SK-N-SH treated with all-trans-retinoic acid at 6 μM for 48 hours (cell line): ENCODE results near the gene SLK.

Experiments
- ATAC-seq: fragments of 200-7000 bp; cut with Tn5 transposase; 3 replicates; pipeline ENCODE4 v1.9.1; 2020; ENCODE audit warnings: mild to moderate bottlenecking, moderate library complexity
- ARNTL ChIP-seq: fragments of 450-650 bp; formaldehyde crosslinking; IDR thresholded peaks from 2 replicates; pipeline ENCODE4 v1.5.0; 2020; ENCODE audit warnings: low read depth, mild to moderate bottlenecking, moderate library complexity, borderline replicate concordance
- BACH2 ChIP-seq: fragments of 250-450 bp; sonication (Bioruptor Pico); IDR thresholded peaks from 2 replicates; pipeline ENCODE4 v1.9.0; 2021; ENCODE audit warnings: mild to moderate bottlenecking, borderline replicate concordance
- CREB5 ChIP-seq: fragments of 250-450 bp; sonication (Bioruptor Pico); IDR thresholded peaks from 2 replicates; pipeline ENCODE4 v1.5.1; 2020; ENCODE audit warnings: low read depth, mild to moderate bottlenecking, moderate library complexity
- CSDC2 ChIP-seq: fragments of 250-450 bp; sonication (Bioruptor Pico); IDR thresholded peaks from 2 replicates; pipeline ENCODE4 v1.5.0; 2020; ENCODE audit warnings: mild to moderate bottlenecking, moderate library complexity
- CSRNP3 ChIP-seq: fragments of 250-450 bp; sonication (Bioruptor Pico); IDR thresholded peaks from 2 replicates; pipeline ENCODE4 v1.5.1; 2021; ENCODE audit warnings: mild to moderate bottlenecking, moderate library complexity
- ESRRG ChIP-seq: fragments of 250-450 bp; sonication (Bioruptor Pico); IDR thresholded peaks from 2 replicates; pipeline ENCODE4 v1.6.1; 2021; ENCODE audit warnings: mild to moderate bottlenecking
- GLIS3 ChIP-seq: fragments of 250-450 bp; sonication (Bioruptor Pico); IDR thresholded peaks from 2 replicates; pipeline ENCODE4 v1.5.0; 2020; ENCODE audit warnings: mild to moderate bottlenecking, moderate library complexity
- ISL1 ChIP-seq: fragments of 250-450 bp; sonication (Bioruptor Pico); IDR thresholded peaks from 2 replicates; pipeline ENCODE4 v2.1.2; 2022; ENCODE audit warnings: mild to moderate bottlenecking, moderate library complexity
- OSR1 ChIP-seq: fragments of 250-450 bp; sonication (Bioruptor Pico); IDR thresholded peaks from 2 replicates; pipeline ENCODE4 v1.8.0; 2022; ENCODE audit warnings: moderate library complexity, mild to moderate bottlenecking, inconsistent platforms
- PATZ1 ChIP-seq: fragments of 250-450 bp; sonication (Bioruptor Pico); IDR thresholded peaks from 2 replicates; pipeline ENCODE4 v1.8.0; 2020; ENCODE audit warnings: mild to moderate bottlenecking, moderate library complexity, borderline replicate concordance
- PPARA ChIP-seq: fragments of 250-450 bp; sonication (Bioruptor Pico); IDR thresholded peaks from 2 replicates; pipeline ENCODE4 v1.5.0; 2020; ENCODE audit warnings: mild to moderate bottlenecking, borderline replicate concordance
- RARB ChIP-seq: fragments of 250-450 bp; sonication (Bioruptor Pico); IDR thresholded peaks from 2 replicates; pipeline ENCODE4 v1.8.0; 2021; ENCODE audit warnings: mild to moderate bottlenecking, moderate library complexity
- SNAI2 ChIP-seq: fragments of 250-450 bp; sonication (Bioruptor Pico); IDR thresholded peaks from 2 replicates; pipeline ENCODE4 v1.5.0; 2020; ENCODE audit warnings: mild to moderate bottlenecking, moderate library complexity
- TCF4 ChIP-seq: fragments of 250-450 bp; sonication (Bioruptor Pico); IDR thresholded peaks from 2 replicates; pipeline ENCODE4 v1.8.0; 2021; ENCODE audit warnings: mild to moderate bottlenecking, moderate library complexity, borderline replicate concordance
- TOX ChIP-seq: fragments of 250-450 bp; sonication (Bioruptor Pico); IDR thresholded peaks from 2 replicates; pipeline ENCODE4 v1.8.0; 2021; ENCODE audit warnings: mild to moderate bottlenecking, moderate library complexity, borderline replicate concordance
- ZC3H10 ChIP-seq: fragments of 250-450 bp; sonication (Bioruptor Pico); IDR thresholded peaks from 2 replicates; pipeline ENCODE4 v1.5.1; 2021; ENCODE audit warnings: mild to moderate bottlenecking, moderate library complexity
- ZFP3 ChIP-seq: fragments of 250-450 bp; sonication (Bioruptor Pico); IDR thresholded peaks from 2 replicates; pipeline ENCODE4 v1.5.0; 2020; ENCODE audit warnings: mild to moderate bottlenecking, moderate library complexity
- ZFP30 ChIP-seq: fragments of 450-650 bp; formaldehyde crosslinking; IDR thresholded peaks from 2 replicates; pipeline ENCODE4 v1.5.0; 2022; ENCODE audit warnings: mild to moderate bottlenecking, moderate library complexity
- ZNF565 ChIP-seq: fragments of 450-650 bp; formaldehyde crosslinking; conservative IDR thresholded peaks from 2 replicates; pipeline ENCODE4 v1.5.0; 2020; ENCODE audit warnings: low read depth, mild to moderate bottlenecking, moderate library complexity
- ZNF70 ChIP-seq: fragments of 450-650 bp; formaldehyde crosslinking; IDR thresholded peaks from 2 replicates; pipeline ENCODE4 v1.5.0; 2020; ENCODE audit warnings: mild to moderate bottlenecking, moderate library complexity
- ZNF8 ChIP-seq: fragments of 450-650 bp; formaldehyde crosslinking; IDR thresholded peaks from 2 replicates; pipeline ENCODE4 v1.5.0; 2020; ENCODE audit warnings: mild to moderate bottlenecking, moderate library complexity
- TF ChIP-seq, protein P1 (sequence below): fragments of 250-450 bp; sonication (Bioruptor Pico); IDR thresholded peaks from 2 replicates; pipeline ENCODE4 v1.8.0; 2021; ENCODE audit warnings: low read depth, mild to moderate bottlenecking, moderate library complexity, borderline replicate concordance

Gene SLK

DNA sequence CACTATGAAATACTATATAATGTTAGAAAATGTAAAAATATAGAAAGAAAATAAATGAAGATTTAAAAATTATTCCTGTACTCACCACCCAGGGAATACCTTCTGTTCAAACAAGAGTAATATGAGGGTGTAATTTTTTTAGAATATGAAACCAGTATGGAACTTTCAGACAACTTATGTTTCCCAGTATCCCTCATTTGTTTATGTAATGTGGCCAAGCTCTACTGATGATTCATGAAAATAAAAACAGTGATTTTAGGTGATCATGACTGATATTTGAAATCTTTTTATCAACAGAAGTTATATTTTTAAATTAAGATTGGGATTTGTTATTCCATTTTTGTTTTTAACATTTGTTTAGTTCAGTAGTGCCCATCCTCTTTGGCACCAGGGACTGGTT is 18.8 kb downstream of the SLK start:
- TF ChIP-seq CSRNP3 (CRISPR knock-in tag) (no peak), GLIS3 (CRISPR knock-in tag) (no peak), ZFP3 (CRISPR knock-in tag) (no peak), PPARA (CRISPR knock-in tag) (no peak), ZFP30 (CRISPR knock-in tag) (no peak), ARNTL (no peak), ESRRG (no peak), BACH2 (CRISPR knock-in tag) (no peak), CREB5 (CRISPR knock-in tag) (no peak), ZNF8 (CRISPR knock-in tag) (no peak), ISL1 (no peak), PATZ1 (no peak), ZNF565 (CRISPR knock-in tag) (no peak), TCF4 (CRISPR knock-in tag) (no peak), CSDC2 (no peak), TOX (no peak), SNAI2 (no peak)
- TF ChIP-seq, protein P1, sequence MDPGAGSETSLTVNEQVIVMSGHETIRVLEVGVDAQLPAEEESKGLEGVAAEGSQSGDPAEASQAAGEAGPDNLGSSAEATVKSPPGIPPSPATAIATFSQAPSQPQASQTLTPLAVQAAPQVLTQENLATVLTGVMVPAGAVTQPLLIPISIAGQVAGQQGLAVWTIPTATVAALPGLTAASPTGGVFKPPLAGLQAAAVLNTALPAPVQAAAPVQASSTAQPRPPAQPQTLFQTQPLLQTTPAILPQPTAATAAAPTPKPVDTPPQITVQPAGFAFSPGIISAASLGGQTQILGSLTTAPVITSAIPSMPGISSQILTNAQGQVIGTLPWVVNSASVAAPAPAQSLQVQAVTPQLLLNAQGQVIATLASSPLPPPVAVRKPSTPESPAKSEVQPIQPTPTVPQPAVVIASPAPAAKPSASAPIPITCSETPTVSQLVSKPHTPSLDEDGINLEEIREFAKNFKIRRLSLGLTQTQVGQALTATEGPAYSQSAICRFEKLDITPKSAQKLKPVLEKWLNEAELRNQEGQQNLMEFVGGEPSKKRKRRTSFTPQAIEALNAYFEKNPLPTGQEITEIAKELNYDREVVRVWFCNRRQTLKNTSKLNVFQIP (CRISPR knock-in tag): no peak
- ATAC-seq: no peak

- TF ChIP-seq, protein P1 (CRISPR knock-in tag): no peak
- TF ChIP-seq ZNF70 (CRISPR knock-in tag) (no peak), ISL1 (no peak), ZFP3 (CRISPR knock-in tag) (no peak), ARNTL (no peak), ZNF8 (CRISPR knock-in tag) (no peak), CSRNP3 (CRISPR knock-in tag) (no peak)
Measured at GRCh38 chr10:103986360-103986759, 19.4 kb downstream of the SLK start.

GRCh38 chr10:103990121-103990520 is 23.2 kb downstream of the SLK start:
- ATAC-seq: no peak
- TF ChIP-seq TOX (no peak), PPARA (CRISPR knock-in tag) (no peak), BACH2 (CRISPR knock-in tag) (no peak), SNAI2 (no peak), ZFP3 (CRISPR knock-in tag) (no peak), ZC3H10 (no peak), OSR1 (CRISPR knock-in tag) (no peak), PATZ1 (no peak), CSRNP3 (CRISPR knock-in tag) (no peak), RARB (CRISPR knock-in tag) (no peak), CREB5 (CRISPR knock-in tag) (no peak), ESRRG (no peak), ZFP30 (CRISPR knock-in tag) (no peak), ZNF565 (CRISPR knock-in tag) (no peak), ISL1 (no peak), TCF4 (CRISPR knock-in tag) (no peak)

More at GRCh38 chr10:103986360-103986759, 19.4 kb downstream of the SLK start:
- no peak for ATAC-seq
